SJSA1 (cell line): ENCODE measurements around the gene RABGAP1L. TPM values are rescaled to one million over a fixed set of nuclear protein-coding genes. Genes with fewer than 3 reads are reported as not detected.
"Not testable (repeated sequence)": the region's sequence is repeated elsewhere in the genome, so short reads cannot be mapped to it uniquely, and the experiment has no call there.

Experiments
- DNase-seq, 2 experiments: peaks; one replicate each; pipeline ENCODE4 v3.0.0-alpha.2; 2015 to 2020; ENCODE audit warnings: low spot score in 2 of 2, low read depth in 1 of 2
- H3K27ac ChIP-seq: fragments of 250-450 bp; sonication (Bioruptor Pico); 2 replicates; pipeline ENCODE4 v1.5.1; 2020; ENCODE audit warnings: mild to moderate bottlenecking, moderate library complexity
- H3K27me3 ChIP-seq: fragments of 250-450 bp; sonication (Bioruptor Pico); replicated peaks from 2 replicates; pipeline ENCODE4 v1.5.1; 2020; ENCODE audit warnings: mild to moderate bottlenecking, moderate library complexity
- H3K36me3 ChIP-seq: fragments of 250-450 bp; sonication (Bioruptor Pico); 2 replicates; pipeline ENCODE4 v1.5.1; 2020; ENCODE audit warnings: mild to moderate bottlenecking
- H3K4me1 ChIP-seq: fragments of 250-450 bp; sonication (Bioruptor Pico); replicated peaks from 2 replicates; pipeline ENCODE4 v1.6.1; 2021; ENCODE audit warnings: mild to moderate bottlenecking
- H3K4me3 ChIP-seq: fragments of 250-450 bp; sonication (Bioruptor Pico); 2 replicates; pipeline ENCODE4 v1.5.1; 2020; ENCODE audit warnings: mild to moderate bottlenecking
- H3K9me3 ChIP-seq: fragments of 250-450 bp; sonication (Bioruptor Pico); replicated peaks from 2 replicates; pipeline ENCODE4 v1.5.1; 2020; ENCODE audit warnings: mild to moderate bottlenecking
- total RNA-seq: library from RNA; depleted of rRNA; stranded (reverse); fragments of >200 nt; shearing (Covaris generic); gene quantifications from 2 replicates; pipeline ENCODE4 v1.2.3, GENCODE V29; 2014

The RABGAP1L gene
- total RNA-seq, 1 experiment from 2014 or later, result 24.6 TPM

DNA sequence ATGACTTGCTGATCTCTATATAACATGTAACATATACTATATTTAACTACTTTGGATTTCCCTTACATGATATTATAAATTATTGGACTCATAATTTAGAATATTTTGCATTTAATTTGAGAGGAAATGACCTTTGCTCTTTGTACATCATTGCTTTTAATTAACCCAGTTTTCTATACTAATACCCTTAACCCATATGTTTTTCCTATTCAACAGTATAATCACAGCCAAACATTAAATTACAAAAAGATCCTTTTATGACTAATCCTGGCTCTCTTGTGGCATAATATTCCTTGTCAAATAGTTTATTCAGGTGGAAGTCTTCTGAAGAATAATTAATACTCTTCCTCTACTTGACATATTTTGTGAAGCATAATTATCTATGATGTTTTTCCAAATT is 232.4 kb downstream of the RABGAP1L start:
- H3K4me3 ChIP-seq, result no peak overlapping the region
- H3K36me3 ChIP-seq, result no peaks in the 10 kb centered on the region
- no peaks in the 10 kb centered on the region for H3K4me1 ChIP-seq
- no peaks in the 10 kb centered on the region for H3K9me3 ChIP-seq
- H3K27me3 ChIP-seq, result no peaks in the 10 kb centered on the region
- DNase-seq, result no peak
- H3K27ac ChIP-seq, result no peak overlapping the region

DNA sequence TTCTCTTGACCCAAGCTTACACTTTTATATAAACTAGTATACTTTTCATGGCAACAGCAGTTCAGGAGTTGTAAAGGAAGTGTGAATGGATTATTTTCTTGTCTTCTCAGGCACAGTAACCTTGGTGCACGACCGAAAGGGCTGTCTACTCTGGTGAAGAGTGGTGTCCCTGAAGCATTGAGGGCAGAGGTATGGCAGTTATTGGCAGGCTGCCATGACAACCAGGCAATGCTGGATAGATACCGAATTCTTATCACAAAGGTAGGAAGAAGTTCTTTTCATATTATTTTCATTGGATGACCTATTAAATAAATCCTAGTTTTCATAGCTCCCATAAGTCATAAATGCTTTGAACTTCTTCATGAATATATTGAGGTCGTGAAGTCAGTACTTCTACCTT is 234.6 kb downstream of the RABGAP1L start:
- Histone ChIP-seq H3K4me3 (no peak overlapping the region), H3K27ac (no peak overlapping the region), H3K9me3 (no peaks in the 10 kb centered on the region), H3K4me1 (peaks cover 13% of the 10 kb centered on the region), H3K27me3 (no peaks in the 10 kb centered on the region), H3K36me3 (no peaks in the 10 kb centered on the region)
- no peak for DNase-seq

DNA sequence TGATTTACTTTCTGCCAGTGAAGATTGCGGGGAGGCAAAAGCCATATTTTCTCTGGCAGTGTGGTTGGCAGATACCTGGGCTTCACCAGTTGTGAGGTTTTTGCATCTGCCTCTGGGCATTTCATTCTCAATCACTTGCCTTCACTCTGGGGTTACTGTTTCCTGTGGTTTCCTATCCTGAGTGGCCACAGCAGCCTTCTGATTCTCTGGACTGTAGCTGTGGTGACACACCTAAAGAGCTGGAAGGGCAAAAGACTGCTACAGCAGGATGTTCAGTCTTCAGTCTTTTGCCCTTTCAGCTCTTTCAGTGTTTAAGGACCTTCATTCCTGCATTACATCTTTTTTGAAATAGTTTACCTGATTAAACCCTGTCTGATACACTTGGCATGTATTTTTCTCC is 237.9 kb downstream of the RABGAP1L start:
- H3K4me1 ChIP-seq, result peaks cover 13% of the 10 kb centered on the region
- no peak for DNase-seq
- H3K27me3 ChIP-seq, result no peaks in the 10 kb centered on the region
- H3K4me3 ChIP-seq, result no peak overlapping the region
- H3K9me3 ChIP-seq, result no peaks in the 10 kb centered on the region
- no peaks in the 10 kb centered on the region for H3K36me3 ChIP-seq
- H3K27ac ChIP-seq, result no peak overlapping the region

DNA sequence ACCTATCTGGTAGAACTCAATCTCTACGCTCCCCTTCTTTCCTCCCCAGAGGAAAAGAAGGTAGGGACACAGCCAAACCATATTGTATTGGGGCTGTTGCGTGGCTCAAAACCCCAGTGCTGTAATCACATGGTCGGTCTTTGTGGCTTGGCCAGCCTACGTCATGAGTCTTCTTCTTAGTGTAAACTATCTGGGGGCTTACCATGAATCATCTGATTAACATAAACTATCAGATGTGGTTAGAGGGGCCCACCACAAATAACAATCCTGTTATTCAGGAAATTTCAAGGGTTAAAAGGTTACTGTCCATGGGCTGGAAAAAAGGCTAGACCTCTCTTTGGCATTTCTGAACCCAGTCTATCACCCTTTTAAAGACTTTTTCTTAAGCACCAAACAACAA is 238.9 kb downstream of the RABGAP1L start:
- Histone ChIP-seq H3K27me3 (no peaks in the 10 kb centered on the region), H3K27ac (no peak overlapping the region), H3K36me3 (no peaks in the 10 kb centered on the region), H3K4me3 (no peak overlapping the region), H3K9me3 (no peaks in the 10 kb centered on the region), H3K4me1 (peaks cover 13% of the 10 kb centered on the region)
- peak; percentile 49 to 58 for DNase-seq

DNA sequence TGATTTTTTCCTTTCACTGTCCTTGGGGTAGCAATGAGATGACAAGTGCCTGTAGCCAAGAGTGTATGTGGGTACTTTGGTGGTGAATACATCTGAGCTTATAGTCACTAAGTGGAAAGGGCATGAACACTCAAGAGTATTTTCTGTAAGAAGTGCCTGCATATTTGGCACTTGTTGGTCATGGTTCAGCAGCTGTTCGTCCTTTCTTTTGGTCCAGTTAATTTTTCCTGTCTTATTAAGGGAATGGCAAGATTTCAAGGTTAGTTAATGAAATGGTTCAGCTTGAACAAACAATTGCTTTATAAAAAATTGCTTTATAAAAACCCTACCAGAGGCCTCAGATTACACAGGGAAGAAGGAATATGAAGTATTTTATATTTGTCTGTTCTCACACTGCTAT is 239.9 kb downstream of the RABGAP1L start:
- DNase-seq, result no peak
- Histone ChIP-seq H3K36me3 (no peaks in the 10 kb centered on the region), H3K4me1 (peaks cover 13% of the 10 kb centered on the region), H3K27ac (no peak overlapping the region), H3K27me3 (no peaks in the 10 kb centered on the region), H3K9me3 (no peaks in the 10 kb centered on the region), H3K4me3 (no peak overlapping the region)

DNA sequence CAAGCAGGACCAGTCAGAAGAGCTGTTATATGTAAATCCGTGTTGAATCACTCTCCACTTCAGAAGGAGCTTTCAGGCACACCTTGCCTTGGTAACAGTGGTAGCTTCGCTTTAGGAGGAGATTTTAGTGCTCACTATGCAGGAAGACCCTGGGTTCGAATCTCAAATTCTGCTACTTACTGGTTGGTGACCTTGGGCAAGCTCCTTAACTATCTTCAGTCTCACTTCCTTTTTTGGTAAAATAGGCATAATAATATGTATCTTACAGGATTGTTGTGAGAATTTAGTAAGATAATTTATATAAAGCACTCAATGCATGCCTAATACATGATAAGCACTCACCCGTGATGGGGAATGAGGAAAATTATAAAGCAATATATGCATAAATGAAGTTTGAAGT is 241.8 kb downstream of the RABGAP1L start:
- Histone ChIP-seq H3K36me3 (no peaks in the 10 kb centered on the region), H3K27me3 (no peaks in the 10 kb centered on the region), H3K9me3 (no peaks in the 10 kb centered on the region), H3K4me3 (no peak overlapping the region), H3K4me1 (peaks cover 13% of the 10 kb centered on the region), H3K27ac (no peak overlapping the region)
- no peak for DNase-seq

DNA sequence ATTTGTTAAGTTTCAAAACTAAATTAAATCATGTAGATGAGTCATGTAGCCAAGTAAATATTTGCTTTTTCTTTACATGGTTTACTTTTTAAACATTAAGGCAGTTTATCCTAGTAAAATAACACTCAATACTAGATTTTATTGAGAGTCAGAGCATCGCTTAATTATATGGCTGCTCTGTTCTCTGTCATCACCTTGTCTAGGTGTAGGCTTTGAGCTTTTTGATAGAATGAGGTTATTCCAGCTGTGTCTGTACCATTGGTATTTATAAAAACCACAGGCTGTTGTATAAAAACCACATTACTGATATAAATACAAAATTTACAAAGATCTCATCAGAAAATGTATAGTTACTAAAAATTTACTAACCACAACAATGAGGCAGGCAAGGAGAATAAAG is 245.9 kb downstream of the RABGAP1L start:
- Histone ChIP-seq H3K4me3 (no peak overlapping the region), H3K36me3 (no peaks in the 10 kb centered on the region), H3K4me1 (no peaks in the 10 kb centered on the region), H3K9me3 (no peaks in the 10 kb centered on the region), H3K27me3 (no peaks in the 10 kb centered on the region), H3K27ac (no peak overlapping the region)
- no peak for DNase-seq

DNA sequence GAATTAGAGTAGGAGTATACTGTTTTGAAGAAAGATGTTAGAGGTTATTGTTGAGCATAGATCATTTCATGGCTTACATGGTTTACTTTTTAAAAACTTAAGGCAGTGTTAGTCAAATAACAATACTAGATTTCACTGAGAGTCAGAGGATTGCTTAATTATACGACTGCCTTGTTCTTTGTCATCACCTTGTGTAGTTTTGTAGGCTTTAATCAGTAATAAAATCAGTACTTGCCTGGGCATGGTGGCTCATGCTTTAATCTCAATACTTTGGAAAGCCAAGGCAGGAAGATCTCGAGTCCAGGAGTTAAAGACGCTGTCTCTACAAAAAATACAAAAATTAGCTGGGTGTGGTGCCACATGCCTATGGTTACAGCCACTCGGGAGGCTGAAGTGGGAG is 247.1 kb downstream of the RABGAP1L start:
- Histone ChIP-seq H3K27me3 (no peaks in the 10 kb centered on the region), H3K4me1 (no peaks in the 10 kb centered on the region), H3K36me3 (no peaks in the 10 kb centered on the region), H3K4me3 (no peak overlapping the region), H3K9me3 (no peaks in the 10 kb centered on the region), H3K27ac (no peak overlapping the region)
- DNase-seq, result no peak

DNA sequence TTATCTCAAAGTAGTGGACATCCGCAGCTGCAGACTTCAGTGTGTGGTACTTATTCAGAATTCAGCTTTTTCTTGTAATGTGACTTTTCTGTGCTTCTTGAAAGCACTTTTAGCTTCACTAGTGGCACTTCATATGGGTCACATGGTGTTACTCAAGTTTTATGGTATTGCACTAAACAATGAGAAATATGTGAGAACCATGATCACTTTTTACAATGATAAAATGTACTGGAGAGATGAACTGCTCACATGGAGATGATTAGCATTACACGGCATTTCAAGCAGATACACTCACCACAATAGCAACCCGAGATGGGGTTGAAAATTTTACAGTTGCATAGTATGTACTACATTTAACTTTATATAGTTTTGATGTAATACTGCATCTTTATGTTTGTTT is 248.3 kb downstream of the RABGAP1L start:
- DNase-seq, result no peak
- no peak overlapping the region for H3K4me3 ChIP-seq
- no peaks in the 10 kb centered on the region for H3K27me3 ChIP-seq
- no peaks in the 10 kb centered on the region for H3K36me3 ChIP-seq
- no peaks in the 10 kb centered on the region for H3K9me3 ChIP-seq
- no peaks in the 10 kb centered on the region for H3K4me1 ChIP-seq
- H3K27ac ChIP-seq, result no peak overlapping the region

DNA sequence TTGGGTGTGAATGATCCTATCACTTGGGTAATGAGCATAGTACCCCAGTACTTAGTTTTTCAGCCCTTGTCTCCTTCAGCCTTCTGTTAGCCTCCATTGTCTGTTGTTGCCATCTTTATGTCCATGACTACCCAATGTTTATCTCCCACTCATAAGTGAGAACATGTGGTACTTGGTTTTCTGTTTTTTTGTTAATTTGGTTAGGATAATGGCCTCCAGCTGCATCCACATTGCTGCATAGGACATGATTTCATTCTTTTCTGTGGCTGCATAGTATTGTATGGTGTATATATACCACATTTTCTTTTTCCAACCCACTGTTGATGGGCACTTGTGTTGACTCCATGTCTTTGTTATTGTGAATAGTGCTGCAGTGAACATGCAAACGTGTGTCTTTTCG is 248.8 kb downstream of the RABGAP1L start:
- Histone ChIP-seq H3K4me3 (no peak overlapping the region), H3K27me3 (no peaks in the 10 kb centered on the region), H3K9me3 (no peaks in the 10 kb centered on the region), H3K4me1 (no peaks in the 10 kb centered on the region), H3K36me3 (no peaks in the 10 kb centered on the region), H3K27ac (no peak overlapping the region)
- no peak for DNase-seq

DNA sequence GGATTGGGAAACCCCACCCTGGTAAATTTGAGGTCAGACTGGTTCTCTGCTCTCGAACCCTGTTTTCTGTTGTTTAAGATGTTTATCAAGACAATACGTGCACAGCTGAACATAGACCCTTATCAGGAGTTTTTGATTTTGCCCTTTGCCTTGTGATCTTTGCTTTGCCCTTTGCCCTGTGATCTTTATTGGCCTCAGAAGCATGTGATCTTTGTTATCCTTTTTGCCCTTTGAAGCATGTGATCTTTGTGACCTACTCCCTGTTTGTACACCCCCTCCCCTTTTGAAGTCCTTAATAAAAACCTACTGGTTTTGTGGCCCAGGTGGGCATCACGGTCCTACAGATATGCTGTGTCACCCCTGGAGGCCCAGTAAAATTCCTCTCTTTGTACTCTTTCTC is 250.5 kb downstream of the RABGAP1L start:
- not testable (repeated sequence) for H3K36me3 ChIP-seq, DNase-seq, H3K27ac ChIP-seq, H3K9me3 ChIP-seq, H3K4me1 ChIP-seq, H3K4me3 ChIP-seq, H3K27me3 ChIP-seq

DNA sequence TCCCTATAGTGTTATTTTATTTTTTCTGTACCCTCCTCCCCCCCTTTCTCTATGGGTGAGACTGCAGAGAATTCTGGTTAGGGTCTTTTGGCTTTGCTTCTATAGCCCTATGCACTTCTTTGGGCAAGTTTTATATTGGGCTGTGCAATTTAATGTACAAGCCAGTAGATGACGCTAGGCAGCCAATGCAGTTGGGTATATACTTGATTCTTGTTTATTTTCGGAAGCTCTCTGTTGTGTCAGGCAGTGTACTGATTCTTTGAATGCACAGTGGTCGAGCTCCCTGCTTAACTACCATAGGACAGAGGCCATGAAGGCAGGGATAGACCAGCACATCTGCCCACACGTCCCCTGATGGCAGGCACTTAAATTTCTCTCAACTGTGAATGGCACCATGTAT is 254.3 kb downstream of the RABGAP1L start:
- no peak for DNase-seq
- Histone ChIP-seq H3K4me1 (no peaks in the 10 kb centered on the region), H3K9me3 (no peaks in the 10 kb centered on the region), H3K4me3 (no peak overlapping the region), H3K27ac (no peak overlapping the region), H3K36me3 (no peaks in the 10 kb centered on the region), H3K27me3 (no peaks in the 10 kb centered on the region)

DNA sequence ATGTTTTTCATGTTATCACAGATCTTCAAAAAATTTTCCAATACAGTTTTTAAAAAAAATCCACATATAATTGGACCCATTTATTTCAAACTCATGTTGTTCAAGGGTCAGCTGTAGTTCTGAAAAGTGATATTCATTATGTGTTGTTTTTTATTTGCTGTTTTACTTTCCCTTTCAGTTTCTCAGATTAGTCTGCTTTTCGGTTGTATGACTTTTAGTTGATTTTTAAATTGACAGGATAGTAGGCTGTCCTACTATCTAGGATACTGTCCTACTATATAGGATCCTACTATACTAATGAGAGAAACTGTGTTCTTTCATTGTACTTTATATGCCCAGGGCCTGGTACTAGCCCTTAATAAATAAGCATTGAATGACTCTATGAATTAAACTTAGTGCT is 254.9 kb downstream of the RABGAP1L start:
- Histone ChIP-seq H3K27me3 (no peaks in the 10 kb centered on the region), H3K27ac (no peak overlapping the region), H3K36me3 (no peaks in the 10 kb centered on the region), H3K4me3 (no peak overlapping the region), H3K4me1 (no peaks in the 10 kb centered on the region), H3K9me3 (no peaks in the 10 kb centered on the region)
- no peak for DNase-seq

DNA sequence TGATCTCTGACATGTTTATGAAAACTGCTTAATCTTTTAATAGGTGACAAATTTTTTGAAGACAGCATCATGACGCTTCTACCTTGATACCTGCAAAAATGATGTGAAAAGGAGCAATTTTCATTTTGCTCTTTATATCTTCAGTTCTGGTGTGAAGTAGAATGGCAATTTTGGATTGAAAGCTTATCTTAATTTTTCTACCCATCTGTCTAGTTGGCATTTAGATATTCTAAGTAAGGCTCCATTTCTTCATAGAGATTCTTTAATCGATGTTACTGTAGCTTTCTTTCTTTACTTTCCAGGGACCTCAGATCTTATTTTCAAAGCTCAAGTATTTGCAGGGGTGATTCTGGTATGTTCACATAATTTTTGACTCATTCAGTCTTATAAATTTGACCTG is 256.2 kb downstream of the RABGAP1L start:
- H3K36me3 ChIP-seq, result no peaks in the 10 kb centered on the region
- no peak for DNase-seq
- H3K27me3 ChIP-seq, result no peaks in the 10 kb centered on the region
- H3K27ac ChIP-seq, result no peak overlapping the region
- H3K4me3 ChIP-seq, result no peak overlapping the region
- no peaks in the 10 kb centered on the region for H3K4me1 ChIP-seq
- no peaks in the 10 kb centered on the region for H3K9me3 ChIP-seq

DNA sequence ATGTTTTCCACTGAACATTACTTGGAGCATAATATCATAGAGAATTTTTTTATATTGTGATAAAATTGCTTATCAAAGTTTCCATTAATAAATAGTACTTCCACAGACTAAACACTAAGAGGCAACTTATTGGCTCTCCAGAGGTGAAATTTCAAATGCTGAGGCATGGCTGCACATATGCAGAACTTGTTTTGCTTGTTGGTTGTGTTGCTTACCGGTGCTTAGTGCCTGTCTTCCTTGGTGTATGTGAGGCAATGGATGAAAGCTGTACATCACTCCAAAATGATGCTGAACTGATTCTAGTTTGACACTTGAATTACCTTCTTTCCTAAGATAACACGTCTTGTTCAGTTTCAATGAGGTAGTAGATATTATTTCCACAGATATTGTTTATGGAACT is 258.6 kb downstream of the RABGAP1L start:
- Histone ChIP-seq H3K27ac (no peak overlapping the region), H3K27me3 (no peaks in the 10 kb centered on the region), H3K4me1 (no peaks in the 10 kb centered on the region), H3K4me3 (no peak overlapping the region), H3K9me3 (no peaks in the 10 kb centered on the region), H3K36me3 (no peaks in the 10 kb centered on the region)
- no peak for DNase-seq
